NCI-H146 (cell line): ENCODE data around the gene FOXD4.
A peak's percentile ranks its signal among the peaks of the same experiment; 100 is the strongest.
"Not testable (repeated sequence)": the region's sequence is repeated elsewhere in the genome, so short reads cannot be mapped to it uniquely, and the experiment has no call there.

Experiments used
- DNase-seq: peaks from one replicate; lab custom pipeline; 2025; lab: John Stamatoyannopoulos, UW

The FOXD4 gene

GRCh38 chr9:117995-118467 is at the start of gene FOXD4:
Gene FOXD4 (minus strand): TSS chr9:118417. CDS start chr9:118119, 298 bp downstream.
- not testable (repeated sequence) for DNase-seq

- DNase-seq, result not testable (repeated sequence)
Measured at GRCh38 chr9:159871-160270, 41.7 kb upstream of the FOXD4 start.

GRCh38 chr9:151173-151572 is 33.0 kb upstream of the FOXD4 start:
- DNase-seq, result not testable (repeated sequence)

GRCh38 chr9:139880-140279 is 21.7 kb upstream of the FOXD4 start:
- DNase-seq, result not testable (repeated sequence)

GRCh38 chr9:117144-117994 is 848 bp downstream of the FOXD4 start:
- not testable (repeated sequence) for DNase-seq

GRCh38 chr9:116239-117077 is 1.8 kb downstream of the FOXD4 start:
- DNase-seq, result not testable (repeated sequence)

- not testable (repeated sequence) for DNase-seq
Measured at GRCh38 chr9:115118-115451, 3.1 kb downstream of the FOXD4 start.

GRCh38 chr9:114267-115117 is 3.7 kb downstream of the FOXD4 start:
- not testable (repeated sequence) for DNase-seq

- peak; percentile 50 for DNase-seq
Measured at GRCh38 chr9:113468-114266, 4.5 kb downstream of the FOXD4 start.

GRCh38 chr9:112589-113467 is 5.4 kb downstream of the FOXD4 start:
- DNase-seq, result not testable (repeated sequence)

- not testable (repeated sequence) for DNase-seq
Measured at GRCh38 chr9:110672-111071, 7.5 kb downstream of the FOXD4 start.

- not testable (repeated sequence) for DNase-seq
Measured at GRCh38 chr9:109540-109939, 8.7 kb downstream of the FOXD4 start.

GRCh38 chr9:108742-109495 is 9.3 kb downstream of the FOXD4 start:
- DNase-seq, result not testable (repeated sequence)

GRCh38 chr9:105991-106390 is 12.2 kb downstream of the FOXD4 start:
- not testable (repeated sequence) for DNase-seq

- DNase-seq, result not testable (repeated sequence)
Measured at GRCh38 chr9:100430-100829, 17.8 kb downstream of the FOXD4 start.

GRCh38 chr9:99867-100266 is 18.4 kb downstream of the FOXD4 start:
- DNase-seq, result not testable (repeated sequence)

GRCh38 chr9:98775-99174 is 19.4 kb downstream of the FOXD4 start:
- DNase-seq, result not testable (repeated sequence)

GRCh38 chr9:94992-95391 is 23.2 kb downstream of the FOXD4 start:
- DNase-seq, result not testable (repeated sequence)

GRCh38 chr9:94323-94722 is 23.9 kb downstream of the FOXD4 start:
- DNase-seq, result not testable (repeated sequence)
